ENCODE data around the gene TAT. TPM values are rescaled to one million over a fixed set of nuclear protein-coding genes. Genes with fewer than 3 reads are reported as not detected.

The TAT gene
- total RNA-seq, 1 experiment from 2014 or later: 0.68 TPM

DNA sequence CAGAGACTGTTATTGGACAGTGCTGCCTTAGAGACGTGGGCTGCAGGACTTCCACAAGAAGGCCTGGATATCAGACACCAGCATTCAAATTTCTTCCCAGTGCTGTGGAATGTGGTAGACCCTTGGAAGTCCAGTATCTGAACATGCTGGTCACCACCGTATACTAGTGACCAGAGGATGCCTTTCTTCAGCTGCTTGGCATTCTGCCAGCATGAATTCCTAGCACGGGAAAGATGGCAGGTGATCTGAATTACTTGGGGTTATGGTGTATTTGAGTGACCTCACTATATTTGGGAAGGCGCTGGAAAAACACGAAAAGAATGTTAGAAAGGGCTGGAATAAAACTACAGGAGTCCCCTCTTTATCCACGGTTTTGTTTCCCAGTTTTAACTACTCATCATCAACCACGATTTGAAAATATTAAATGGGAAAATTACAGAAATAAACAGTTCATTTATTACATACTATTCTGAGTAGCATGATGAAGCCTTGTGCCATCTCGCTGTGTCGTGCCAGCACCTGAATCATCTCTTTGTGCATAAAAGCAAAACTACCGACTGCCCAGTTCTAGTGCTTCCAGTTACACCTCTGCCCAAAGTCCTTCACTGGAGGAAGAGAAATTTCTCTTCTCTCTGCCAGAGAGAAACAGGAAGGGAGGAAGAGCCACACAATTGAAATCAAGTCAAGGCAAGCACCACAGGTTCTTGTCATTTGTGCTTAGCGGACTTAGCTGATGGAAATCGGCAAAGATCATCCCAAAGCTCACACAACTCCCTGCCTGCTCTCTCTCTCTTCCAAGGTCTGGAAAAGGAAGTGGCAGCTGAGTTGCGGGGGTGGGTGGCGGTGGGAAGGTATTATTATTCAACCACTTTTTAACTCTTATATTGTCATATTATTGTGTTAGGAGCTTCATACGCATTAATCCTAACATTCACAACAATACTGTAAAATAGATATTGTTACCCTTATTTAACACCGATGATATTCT is 52.0 kb downstream of the TAT start (continued):
- TF ChIP-seq, protein P1, sequence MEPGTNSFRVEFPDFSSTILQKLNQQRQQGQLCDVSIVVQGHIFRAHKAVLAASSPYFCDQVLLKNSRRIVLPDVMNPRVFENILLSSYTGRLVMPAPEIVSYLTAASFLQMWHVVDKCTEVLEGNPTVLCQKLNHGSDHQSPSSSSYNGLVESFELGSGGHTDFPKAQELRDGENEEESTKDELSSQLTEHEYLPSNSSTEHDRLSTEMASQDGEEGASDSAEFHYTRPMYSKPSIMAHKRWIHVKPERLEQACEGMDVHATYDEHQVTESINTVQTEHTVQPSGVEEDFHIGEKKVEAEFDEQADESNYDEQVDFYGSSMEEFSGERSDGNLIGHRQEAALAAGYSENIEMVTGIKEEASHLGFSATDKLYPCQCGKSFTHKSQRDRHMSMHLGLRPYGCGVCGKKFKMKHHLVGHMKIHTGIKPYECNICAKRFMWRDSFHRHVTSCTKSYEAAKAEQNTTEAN (CRISPR knock-in tag; IDR thresholded peaks at IDR 0.05): no peak

DNA sequence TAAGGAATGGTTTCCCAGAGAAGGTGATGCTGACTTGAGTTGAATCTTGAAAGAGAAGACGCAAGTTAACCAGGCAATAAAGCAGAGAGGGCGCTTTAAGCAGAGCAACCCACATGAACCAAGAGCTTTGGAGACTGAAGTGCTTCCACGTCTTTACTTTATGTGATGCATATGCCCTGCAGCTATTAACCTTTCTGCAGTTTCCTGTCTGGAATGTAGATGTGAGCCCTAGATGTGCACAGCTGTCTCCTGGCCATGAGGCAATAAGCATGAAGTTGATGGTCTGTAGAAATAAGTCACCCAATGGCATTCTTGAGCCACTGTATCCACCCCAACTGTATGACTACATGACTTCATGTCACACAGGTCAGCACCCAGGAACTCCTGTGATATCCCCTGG is 56.3 kb downstream of the TAT start:
- POLR2A ChIA-PET: no interaction called here
- no peak for ATAC-seq
- H3K4me1 Mint-ChIP-seq: peaks cover 21% of the 10 kb centered on the region
- H3K9me3 Mint-ChIP-seq: no peaks in the 10 kb centered on the region
- TF ChIP-seq, protein P2, sequence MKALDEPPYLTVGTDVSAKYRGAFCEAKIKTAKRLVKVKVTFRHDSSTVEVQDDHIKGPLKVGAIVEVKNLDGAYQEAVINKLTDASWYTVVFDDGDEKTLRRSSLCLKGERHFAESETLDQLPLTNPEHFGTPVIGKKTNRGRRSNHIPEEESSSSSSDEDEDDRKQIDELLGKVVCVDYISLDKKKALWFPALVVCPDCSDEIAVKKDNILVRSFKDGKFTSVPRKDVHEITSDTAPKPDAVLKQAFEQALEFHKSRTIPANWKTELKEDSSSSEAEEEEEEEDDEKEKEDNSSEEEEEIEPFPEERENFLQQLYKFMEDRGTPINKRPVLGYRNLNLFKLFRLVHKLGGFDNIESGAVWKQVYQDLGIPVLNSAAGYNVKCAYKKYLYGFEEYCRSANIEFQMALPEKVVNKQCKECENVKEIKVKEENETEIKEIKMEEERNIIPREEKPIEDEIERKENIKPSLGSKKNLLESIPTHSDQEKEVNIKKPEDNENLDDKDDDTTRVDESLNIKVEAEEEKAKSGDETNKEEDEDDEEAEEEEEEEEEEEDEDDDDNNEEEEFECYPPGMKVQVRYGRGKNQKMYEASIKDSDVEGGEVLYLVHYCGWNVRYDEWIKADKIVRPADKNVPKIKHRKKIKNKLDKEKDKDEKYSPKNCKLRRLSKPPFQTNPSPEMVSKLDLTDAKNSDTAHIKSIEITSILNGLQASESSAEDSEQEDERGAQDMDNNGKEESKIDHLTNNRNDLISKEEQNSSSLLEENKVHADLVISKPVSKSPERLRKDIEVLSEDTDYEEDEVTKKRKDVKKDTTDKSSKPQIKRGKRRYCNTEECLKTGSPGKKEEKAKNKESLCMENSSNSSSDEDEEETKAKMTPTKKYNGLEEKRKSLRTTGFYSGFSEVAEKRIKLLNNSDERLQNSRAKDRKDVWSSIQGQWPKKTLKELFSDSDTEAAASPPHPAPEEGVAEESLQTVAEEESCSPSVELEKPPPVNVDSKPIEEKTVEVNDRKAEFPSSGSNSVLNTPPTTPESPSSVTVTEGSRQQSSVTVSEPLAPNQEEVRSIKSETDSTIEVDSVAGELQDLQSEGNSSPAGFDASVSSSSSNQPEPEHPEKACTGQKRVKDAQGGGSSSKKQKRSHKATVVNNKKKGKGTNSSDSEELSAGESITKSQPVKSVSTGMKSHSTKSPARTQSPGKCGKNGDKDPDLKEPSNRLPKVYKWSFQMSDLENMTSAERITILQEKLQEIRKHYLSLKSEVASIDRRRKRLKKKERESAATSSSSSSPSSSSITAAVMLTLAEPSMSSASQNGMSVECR (CRISPR knock-in tag; IDR thresholded peaks at IDR 0.05; ENCODE audit: borderline replicate concordance): no peak
- no peak for TF ChIP-seq FOXK1 (CRISPR knock-in tag; IDR thresholded peaks at IDR 0.05)
- TF ChIP-seq ZNF317 (CRISPR knock-in tag; IDR thresholded peaks at IDR 0.05; ENCODE audit: borderline replicate concordance, low read depth): no peak
- TF ChIP-seq NFATC4 (CRISPR knock-in tag; IDR thresholded peaks at IDR 0.05): no peak
- TF ChIP-seq, protein P3, sequence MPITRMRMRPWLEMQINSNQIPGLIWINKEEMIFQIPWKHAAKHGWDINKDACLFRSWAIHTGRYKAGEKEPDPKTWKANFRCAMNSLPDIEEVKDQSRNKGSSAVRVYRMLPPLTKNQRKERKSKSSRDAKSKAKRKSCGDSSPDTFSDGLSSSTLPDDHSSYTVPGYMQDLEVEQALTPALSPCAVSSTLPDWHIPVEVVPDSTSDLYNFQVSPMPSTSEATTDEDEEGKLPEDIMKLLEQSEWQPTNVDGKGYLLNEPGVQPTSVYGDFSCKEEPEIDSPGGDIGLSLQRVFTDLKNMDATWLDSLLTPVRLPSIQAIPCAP (CRISPR knock-in tag; IDR thresholded peaks at IDR 0.05): no peak
- TF ChIP-seq, protein P4, sequence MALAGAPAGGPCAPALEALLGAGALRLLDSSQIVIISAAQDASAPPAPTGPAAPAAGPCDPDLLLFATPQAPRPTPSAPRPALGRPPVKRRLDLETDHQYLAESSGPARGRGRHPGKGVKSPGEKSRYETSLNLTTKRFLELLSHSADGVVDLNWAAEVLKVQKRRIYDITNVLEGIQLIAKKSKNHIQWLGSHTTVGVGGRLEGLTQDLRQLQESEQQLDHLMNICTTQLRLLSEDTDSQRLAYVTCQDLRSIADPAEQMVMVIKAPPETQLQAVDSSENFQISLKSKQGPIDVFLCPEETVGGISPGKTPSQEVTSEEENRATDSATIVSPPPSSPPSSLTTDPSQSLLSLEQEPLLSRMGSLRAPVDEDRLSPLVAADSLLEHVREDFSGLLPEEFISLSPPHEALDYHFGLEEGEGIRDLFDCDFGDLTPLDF (CRISPR knock-in tag; IDR thresholded peaks at IDR 0.05): no peak
- TF ChIP-seq, protein P5, sequence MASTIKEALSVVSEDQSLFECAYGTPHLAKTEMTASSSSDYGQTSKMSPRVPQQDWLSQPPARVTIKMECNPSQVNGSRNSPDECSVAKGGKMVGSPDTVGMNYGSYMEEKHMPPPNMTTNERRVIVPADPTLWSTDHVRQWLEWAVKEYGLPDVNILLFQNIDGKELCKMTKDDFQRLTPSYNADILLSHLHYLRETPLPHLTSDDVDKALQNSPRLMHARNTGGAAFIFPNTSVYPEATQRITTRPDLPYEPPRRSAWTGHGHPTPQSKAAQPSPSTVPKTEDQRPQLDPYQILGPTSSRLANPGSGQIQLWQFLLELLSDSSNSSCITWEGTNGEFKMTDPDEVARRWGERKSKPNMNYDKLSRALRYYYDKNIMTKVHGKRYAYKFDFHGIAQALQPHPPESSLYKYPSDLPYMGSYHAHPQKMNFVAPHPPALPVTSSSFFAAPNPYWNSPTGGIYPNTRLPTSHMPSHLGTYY (CRISPR knock-in tag; IDR thresholded peaks at IDR 0.05): no peak
- H3K27ac Mint-ChIP-seq: no peak overlapping the region
- CTCF ChIA-PET: interaction anchor here (1.1 to 1.5 kb wide), 2 partner anchors 8 to 27 kb away, joined by 3 read pairs; no protein-coding TSS in a partner anchor
- H3K27me3 Mint-ChIP-seq (ENCODE audit: low read depth): no peaks in the 10 kb centered on the region; the same call in 1 of the 2 replicates
- no peak for DNase-seq (ENCODE audit: low spot score)
- H3K4me3 Mint-ChIP-seq: no peak overlapping the region
- H3K36me3 Mint-ChIP-seq: no peaks in the 10 kb centered on the region

Other genes starting within 250 kb of the TAT start
- 1.6 to 2.6 TPM (median 2.5 TPM) in 3 replicates for gene CALB2, start 218.4 kb downstream of the TAT start, total RNA-seq (2021)
- 0.23 to 0.62 TPM (median 0.55 TPM) in 3 replicates for gene TLE7, start 135.0 kb downstream of the TAT start, total RNA-seq (2021)
- 9.6 to 11.6 TPM (median 10.5 TPM) in 3 replicates for gene ZNF23, start 114.8 kb downstream of the TAT start, total RNA-seq (2021)
- 3.3 to 4.3 TPM (median 3.5 TPM) in 3 replicates for gene ZNF19, start 87.8 kb downstream of the TAT start, total RNA-seq (2021)
- gene CHST4, start 50.7 kb downstream of the TAT start, total RNA-seq (2021): 9.9 to 12.8 TPM (median 12.0 TPM) in 3 replicates
- 29.2 to 31.0 TPM (median 30.0 TPM) in 3 replicates for gene MARVELD3, start 49.1 kb upstream of the TAT start, total RNA-seq (2021)
- 19.1 to 29.3 TPM (median 19.2 TPM) in 3 replicates for gene PHLPP2, start 147.6 kb upstream of the TAT start, total RNA-seq (2021)
- gene AP1G1, start 231.7 kb upstream of the TAT start, total RNA-seq (2021): 67.9 to 74.5 TPM (median 72.4 TPM) in 3 replicates